ENCODE measurements around the gene CD79A.

Gene CD79A

GRCh38 chr19:41918653-41919244, 41.7 kb downstream of the CD79A start:
- TF ChIP-seq CTCF (IDR thresholded peaks at IDR 0.05; ENCODE audit: insufficient read depth, low read length, poor library complexity, severe bottlenecking), result no peak
- Histone ChIP-seq H3K27me3 (replicated peaks; ENCODE audit: control insufficient read depth, insufficient read depth, low read length) (no peaks in the 10 kb centered on the region; the same call in none of the 2 replicates), H3K36me3 (ENCODE audit: control insufficient read depth, insufficient read depth, low read length) (no peaks in the 10 kb centered on the region), H3K4me3 (replicated peaks; ENCODE audit: low read depth, low read length) (no peak overlapping the region)
- DNase-seq (ENCODE audit: extremely low read depth, insufficient read length), result no peak

- Histone ChIP-seq H3K4me3 (replicated peaks; ENCODE audit: low read depth, low read length) (no peak overlapping the region), H3K36me3 (ENCODE audit: control insufficient read depth, insufficient read depth, low read length) (no peaks in the 10 kb centered on the region), H3K27me3 (replicated peaks; ENCODE audit: control insufficient read depth, insufficient read depth, low read length) (no peaks in the 10 kb centered on the region; the same call in none of the 2 replicates)
- TF ChIP-seq CTCF (IDR thresholded peaks at IDR 0.05; ENCODE audit: insufficient read depth, low read length, poor library complexity, severe bottlenecking), result no peak
- no peak for DNase-seq (ENCODE audit: extremely low read depth, insufficient read length)
These were observed 43.1 kb downstream of the CD79A start for GRCh38 chr19:41919948-41920712.

GRCh38 chr19:41920882-41921576, 44.0 kb downstream of the CD79A start:
- Histone ChIP-seq H3K27me3 (replicated peaks; ENCODE audit: control insufficient read depth, insufficient read depth, low read length) (no peaks in the 10 kb centered on the region; the same call in 1 of the 2 replicates), H3K4me3 (replicated peaks; ENCODE audit: low read depth, low read length) (no peak overlapping the region), H3K36me3 (ENCODE audit: control insufficient read depth, insufficient read depth, low read length) (no peaks in the 10 kb centered on the region)
- no peak for DNase-seq (ENCODE audit: extremely low read depth, insufficient read length)
- TF ChIP-seq CTCF (IDR thresholded peaks at IDR 0.05; ENCODE audit: insufficient read depth, low read length, poor library complexity, severe bottlenecking), result no peak

- Histone ChIP-seq H3K4me3 (replicated peaks; ENCODE audit: low read depth, low read length) (no peak overlapping the region), H3K27me3 (replicated peaks; ENCODE audit: control insufficient read depth, insufficient read depth, low read length) (no peaks in the 10 kb centered on the region; the same call in 1 of the 2 replicates)
- no peak for TF ChIP-seq CTCF (IDR thresholded peaks at IDR 0.05; ENCODE audit: insufficient read depth, low read length, poor library complexity, severe bottlenecking)
These were observed 44.8 kb downstream of the CD79A start for GRCh38 chr19:41921577-41922576.

GRCh38 chr19:41922585-41922984, 45.5 kb downstream of the CD79A start:
- H3K36me3 ChIP-seq (ENCODE audit: control insufficient read depth, insufficient read depth, low read length), result no peaks in the 10 kb centered on the region
- no peaks in the 10 kb centered on the region; the same call in none of the 2 replicates for H3K27me3 ChIP-seq (replicated peaks; ENCODE audit: control insufficient read depth, insufficient read depth, low read length)
- DNase-seq (ENCODE audit: extremely low read depth, insufficient read length), result no peak
- TF ChIP-seq CTCF (IDR thresholded peaks at IDR 0.05; ENCODE audit: insufficient read depth, low read length, poor library complexity, severe bottlenecking), result no peak
- no peak overlapping the region for H3K4me3 ChIP-seq (replicated peaks; ENCODE audit: low read depth, low read length)

More at GRCh38 chr19:41921577-41922576, 44.8 kb downstream of the CD79A start:
- no peaks in the 10 kb centered on the region for H3K36me3 ChIP-seq (ENCODE audit: control insufficient read depth, insufficient read depth, low read length)
- DNase-seq (ENCODE audit: extremely low read depth, insufficient read length), result no peak

Measured in GM06990 (cell line).